Body of pancreas (tissue), 4 donors: ENCODE data around the gene PLAC8. TPM values are rescaled to one million over a fixed set of nuclear protein-coding genes. Genes with fewer than 3 reads are reported as not detected.
"Not testable (repeated sequence)": the region's sequence is repeated elsewhere in the genome, so short reads cannot be mapped to it uniquely, and the experiment has no call there.

Experiments
- ATAC-seq: fragments of 150-250 bp; one replicate; pipeline ENCODE4 v1.9.1; 2016
- DNase-seq, 4 donors: peaks; one replicate each; pipeline ENCODE4 v3.0.0-alpha.2; 2019
- H3K27ac ChIP-seq, 4 donors: fragments of 200-600 bp; sonication (generic); 1 replicate in 3 of 4; 2 replicates in 1 of 4; pipeline versions ENCODE4 v1.5.1 to v1.6.1; 2016 to 2019; ENCODE audit warnings: mild to moderate bottlenecking in 1 of 4, mixed read lengths in 1 of 4, moderate library complexity in 1 of 4
- H3K27me3 ChIP-seq, 2 donors: fragments of 200-600 bp; sonication (generic); one replicate each; pipeline ENCODE4 v1.6.0; 2016; ENCODE audit warnings: mild to moderate bottlenecking in 1 of 2
- H3K36me3 ChIP-seq, 2 donors: fragments of 200-600 bp; sonication (generic); replicated peaks in 1 of 2; 2 replicates each; pipeline ENCODE4 v1.5.1; 2016; ENCODE audit warnings: low read depth in 2 of 2; ENCODE audit not compliant: insufficient read depth in 1 of 2
- H3K4me1 ChIP-seq: fragments of 200-600 bp; sonication (generic); one replicate; pipeline ENCODE4 v1.6.0; 2016
- H3K4me3 ChIP-seq, 2 donors: fragments of 200-600 bp; sonication (generic); 1 replicate in 1 of 2; 2 replicates in 1 of 2; pipeline ENCODE4 v1.5.1; 2016 to 2019
- H3K9me3 ChIP-seq, 3 donors: fragments of 200-600 bp; sonication (generic); 1 replicate in 2 of 3; 2 replicates in 1 of 3; pipeline ENCODE4 v1.5.1; 2016
- POLR2A ChIP-seq, 3 donors: fragments of 450-650 bp; IDR thresholded peaks; one replicate each; pipeline ENCODE4 v1.6.1; 2016; ENCODE audit warnings: antibody characterized with exemption in 3 of 3, mild to moderate bottlenecking in 2 of 3
- WGBS, 2 donors: methylation state at CpG; one replicate each; pipeline ENCODE4 v1.1.5; 2017; 5-methylcytosine and 5-hydroxymethylcytosine counted together
- intact Hi-C: fragments of 100-400 bp; cut with DNase I; formaldehyde crosslinking; loops from one replicate; pipeline ENCODE4 v1.15.1; 2023
- total RNA-seq, 2 donors: library from RNA; depleted of rRNA; stranded (reverse); fragments of >200 nt; gene quantifications; one replicate each; pipeline ENCODE4 v1.1.0, GENCODE V29; 2016
- TF ChIP-seq, protein P1 (sequence below), 7 experiments: fragments of 450-650 bp in 4 of 7; fragments of 200-600 bp in 3 of 7; sonication (generic) in 3 of 7; IDR thresholded peaks; one replicate each; pipeline ENCODE4 v1.5.1; 2016 to 2019; ENCODE audit warnings: antibody characterized with exemption in 7 of 7

The PLAC8 gene
- total RNA-seq, 2 donors from 2014 or later, result 2.6 TPM; not detected in 1

DNA sequence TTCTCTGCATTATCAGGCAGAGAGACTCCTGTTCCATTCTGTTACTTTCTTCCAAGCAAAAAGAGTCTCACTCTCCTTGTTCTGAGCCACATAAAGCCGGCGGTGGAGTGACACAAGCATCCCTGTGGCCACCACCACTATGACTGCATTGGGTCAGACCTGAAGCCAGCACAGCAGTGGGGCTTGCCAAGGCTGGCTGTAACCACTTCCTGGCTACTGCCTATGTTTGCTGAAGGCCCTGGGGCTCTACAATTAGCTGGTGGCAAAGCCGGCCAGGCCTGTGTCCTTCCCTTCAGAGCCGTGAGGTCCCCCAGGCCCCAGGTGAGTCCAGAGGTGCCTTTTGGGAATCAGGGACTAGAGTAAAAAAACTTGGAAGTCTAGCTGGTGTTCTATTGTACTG lies 31.8 kb downstream of the PLAC8 start:
- DNase-seq (no peak), ATAC-seq (no peak)
- intact Hi-C loops, result no loop called here
- Histone ChIP-seq H3K27ac (no peak overlapping the region), H3K36me3 (no peaks in the 10 kb centered on the region), H3K4me1 (no peaks in the 10 kb centered on the region), H3K27me3 (no peaks in the 10 kb centered on the region), H3K4me3 (no peak overlapping the region), H3K9me3 (no peaks in the 10 kb centered on the region)
- WGBS, 2 donors, result 78 to 90% methylated on average over 3 to 4 of the region's 4 CpGs
- TF ChIP-seq, protein P1, sequence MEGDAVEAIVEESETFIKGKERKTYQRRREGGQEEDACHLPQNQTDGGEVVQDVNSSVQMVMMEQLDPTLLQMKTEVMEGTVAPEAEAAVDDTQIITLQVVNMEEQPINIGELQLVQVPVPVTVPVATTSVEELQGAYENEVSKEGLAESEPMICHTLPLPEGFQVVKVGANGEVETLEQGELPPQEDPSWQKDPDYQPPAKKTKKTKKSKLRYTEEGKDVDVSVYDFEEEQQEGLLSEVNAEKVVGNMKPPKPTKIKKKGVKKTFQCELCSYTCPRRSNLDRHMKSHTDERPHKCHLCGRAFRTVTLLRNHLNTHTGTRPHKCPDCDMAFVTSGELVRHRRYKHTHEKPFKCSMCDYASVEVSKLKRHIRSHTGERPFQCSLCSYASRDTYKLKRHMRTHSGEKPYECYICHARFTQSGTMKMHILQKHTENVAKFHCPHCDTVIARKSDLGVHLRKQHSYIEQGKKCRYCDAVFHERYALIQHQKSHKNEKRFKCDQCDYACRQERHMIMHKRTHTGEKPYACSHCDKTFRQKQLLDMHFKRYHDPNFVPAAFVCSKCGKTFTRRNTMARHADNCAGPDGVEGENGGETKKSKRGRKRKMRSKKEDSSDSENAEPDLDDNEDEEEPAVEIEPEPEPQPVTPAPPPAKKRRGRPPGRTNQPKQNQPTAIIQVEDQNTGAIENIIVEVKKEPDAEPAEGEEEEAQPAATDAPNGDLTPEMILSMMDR (IDR thresholded peaks at IDR 0.05), result no peak
- TF ChIP-seq POLR2A (IDR thresholded peaks at IDR 0.05), result no peak

DNA sequence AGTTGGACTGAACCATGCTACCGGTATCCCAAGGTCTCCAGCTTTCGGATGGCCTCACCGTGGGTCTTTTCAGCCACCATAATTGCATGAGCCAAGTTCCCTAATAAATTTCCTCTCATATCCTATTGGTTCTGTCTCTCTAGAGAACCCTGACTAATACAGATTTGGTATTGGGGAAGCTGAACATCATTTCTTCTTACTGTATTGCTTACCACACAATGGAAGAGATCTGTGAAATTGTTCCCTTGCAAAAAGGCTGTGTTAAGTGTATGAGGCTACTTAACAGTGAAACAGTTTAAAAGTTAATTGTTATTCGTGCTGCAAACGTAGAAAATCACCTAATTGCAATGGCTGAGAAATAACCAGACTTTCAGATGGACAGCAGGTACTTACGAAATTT lies 34.0 kb downstream of the PLAC8 start:
- DNase-seq (no peak), ATAC-seq (no peak)

DNA sequence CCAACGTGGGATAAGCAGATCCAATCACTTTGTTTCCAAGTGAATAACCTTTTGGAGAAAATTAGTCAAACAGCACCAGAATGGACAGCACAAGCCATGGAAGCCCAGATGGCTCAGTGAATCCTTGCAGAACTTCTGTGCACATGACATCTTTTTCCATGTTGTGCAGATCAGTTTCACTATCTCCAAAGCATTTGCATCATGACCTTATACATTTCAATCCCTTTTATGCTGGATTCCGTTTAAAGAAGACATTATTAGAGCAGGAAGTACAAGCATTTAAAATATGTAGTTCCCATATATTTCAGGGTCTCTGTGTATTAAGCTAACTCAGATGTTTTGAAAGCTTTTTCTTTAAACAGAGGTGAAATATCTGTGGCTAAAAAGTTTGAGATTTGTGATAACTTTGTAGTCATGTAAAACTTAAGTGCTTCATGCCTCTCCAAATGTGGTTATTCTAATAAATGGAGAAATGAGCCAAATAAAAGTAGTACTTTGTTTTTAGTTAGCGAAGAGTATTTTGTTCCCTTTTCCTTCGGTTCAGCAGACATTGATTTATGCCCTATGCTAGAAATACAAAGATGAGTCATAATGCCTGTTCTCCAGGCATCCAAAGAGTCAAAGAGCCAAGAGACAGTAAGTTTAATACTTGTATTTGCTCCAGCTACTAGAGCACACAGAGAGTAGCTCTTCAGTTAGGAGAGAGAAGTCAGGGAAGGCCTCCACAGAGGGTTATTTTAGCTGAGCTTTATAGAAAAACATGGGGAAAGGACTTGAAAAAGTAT lies 39.0 kb downstream of the PLAC8 start:
- no peak overlapping the region for H3K4me3 ChIP-seq
- H3K27ac ChIP-seq, result no peak overlapping the region
- peaks cover 2 to 7% of the 10 kb centered on the region in 2 donors for H3K36me3 ChIP-seq
- ATAC-seq, result no peak
- DNase-seq, result no peak
- no peaks in the 10 kb centered on the region for H3K9me3 ChIP-seq
- H3K4me1 ChIP-seq, result no peaks in the 10 kb centered on the region
- WGBS, 2 donors, result 59 to 70% methylated on average over 4 of the region's 4 CpGs
- no peaks in the 10 kb centered on the region for H3K27me3 ChIP-seq
- intact Hi-C loops, result loop anchor here (10.0 kb wide), 1 partner anchor 179 kb away; no protein-coding TSS in a partner anchor
- no peak for TF ChIP-seq POLR2A (IDR thresholded peaks at IDR 0.05)
- TF ChIP-seq, protein P1 (IDR thresholded peaks at IDR 0.05), result no peak

More for the DNA sequence above, 34.0 kb downstream of the PLAC8 start:
- H3K36me3 ChIP-seq, result peaks cover 0 to 7% of the 10 kb centered on the region in 2 donors
- H3K4me1 ChIP-seq, result no peaks in the 10 kb centered on the region
- intact Hi-C loops, result no loop called here
- H3K27me3 ChIP-seq, result no peaks in the 10 kb centered on the region
- no peaks in the 10 kb centered on the region for H3K9me3 ChIP-seq
- TF ChIP-seq POLR2A (IDR thresholded peaks at IDR 0.05), result no peak
- TF ChIP-seq, protein P1 (IDR thresholded peaks at IDR 0.05), result no peak
- H3K27ac ChIP-seq, result no peak overlapping the region
- H3K4me3 ChIP-seq, result no peak overlapping the region
- WGBS, 2 donors, result 80 to 84% methylated on average over 6 of the region's 6 CpGs

DNA sequence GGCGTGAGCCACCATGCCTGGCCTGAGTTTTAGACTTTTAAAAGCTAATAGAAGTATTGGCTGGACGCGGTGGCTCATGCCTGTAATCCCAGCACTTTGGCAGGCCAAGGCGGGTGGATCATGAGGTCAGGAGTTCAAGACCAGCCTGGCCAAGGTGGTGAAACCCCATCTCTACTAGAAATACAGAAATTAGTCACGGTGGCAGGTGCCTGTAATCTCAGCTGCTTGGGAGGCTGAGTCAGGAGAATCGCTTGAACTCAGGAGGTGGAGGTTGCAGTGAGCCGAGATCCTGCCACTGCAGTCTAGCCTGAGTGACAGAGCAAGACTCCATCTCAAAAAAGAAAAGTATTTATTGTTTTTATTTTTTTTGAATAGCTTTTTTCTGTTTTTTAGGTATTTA lies 39.7 kb downstream of the PLAC8 start:
- H3K27ac ChIP-seq, ATAC-seq, H3K4me1 ChIP-seq, DNase-seq, H3K36me3 ChIP-seq, H3K9me3 ChIP-seq, H3K4me3 ChIP-seq, H3K27me3 ChIP-seq: not testable (repeated sequence)
- whole genome bisulfite sequencing, 2 donors, result 86 to 95% methylated on average over 5 to 7 of the region's 7 CpGs
- intact Hi-C loops, result loop anchor here (10.0 kb wide), 1 partner anchor 180 kb away; no protein-coding TSS in a partner anchor

DNA sequence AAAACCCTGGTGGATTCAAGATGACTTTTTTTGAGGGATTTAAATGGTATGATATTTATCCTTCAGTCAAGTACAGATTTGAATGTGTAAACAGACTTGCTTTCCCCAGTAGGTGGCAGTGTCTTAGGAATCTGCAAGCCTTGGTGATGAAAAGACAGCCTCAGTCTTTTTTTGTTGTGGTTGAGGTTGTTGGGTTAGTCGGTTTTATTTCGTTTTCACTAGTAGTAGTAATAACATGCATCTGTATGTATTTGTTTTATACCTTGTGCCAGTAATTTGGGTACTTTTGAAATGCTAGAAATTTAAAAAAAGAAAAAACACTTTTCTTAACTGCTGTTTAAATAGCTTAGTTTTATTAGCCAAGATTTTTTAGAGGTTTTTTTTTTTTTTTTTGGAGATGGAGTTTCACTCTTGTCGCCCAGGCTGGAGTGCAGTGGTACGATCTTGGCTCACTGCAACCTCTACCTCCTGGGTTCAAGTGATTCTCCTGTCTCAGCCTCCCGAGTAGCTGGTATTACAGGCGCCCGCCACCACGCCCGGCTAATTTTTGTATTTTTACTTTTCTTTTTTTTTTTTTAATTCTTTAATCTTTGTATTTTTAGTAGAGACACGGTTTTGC lies 40.3 kb downstream of the PLAC8 start:
- TF ChIP-seq, protein P1 (IDR thresholded peaks at IDR 0.05), result peak; percentile 19 to 72 (median 63)
- TF ChIP-seq POLR2A (IDR thresholded peaks at IDR 0.05), result no peak
- 76 to 77% methylated on average over 10 of the region's 10 CpGs for whole genome bisulfite sequencing, 2 donors
- no peaks in the 10 kb centered on the region for H3K4me1 ChIP-seq
- no peaks in the 10 kb centered on the region for H3K27me3 ChIP-seq
- H3K36me3 ChIP-seq, result peaks cover 2 to 7% of the 10 kb centered on the region in 2 donors
- no peak overlapping the region for H3K4me3 ChIP-seq
- no peak overlapping the region for H3K27ac ChIP-seq
- no peaks in the 10 kb centered on the region for H3K9me3 ChIP-seq
- intact Hi-C loops, result loop anchor here (10.0 kb wide), 1 partner anchor 181 kb away; no protein-coding TSS in a partner anchor
- DNase-seq (peak; percentile 18 to 70 (median 31)), ATAC-seq (peak; percentile 40)
